GM19035 (cell line): ENCODE data around the gene MESP1.

Source experiments
- ATAC-seq: cut with Tn5 transposase; IDR thresholded peaks from one replicate; pipeline ENCODE4 v1.9.1; 2021; ENCODE audit not compliant: unreplicated experiment

Gene MESP1

DNA sequence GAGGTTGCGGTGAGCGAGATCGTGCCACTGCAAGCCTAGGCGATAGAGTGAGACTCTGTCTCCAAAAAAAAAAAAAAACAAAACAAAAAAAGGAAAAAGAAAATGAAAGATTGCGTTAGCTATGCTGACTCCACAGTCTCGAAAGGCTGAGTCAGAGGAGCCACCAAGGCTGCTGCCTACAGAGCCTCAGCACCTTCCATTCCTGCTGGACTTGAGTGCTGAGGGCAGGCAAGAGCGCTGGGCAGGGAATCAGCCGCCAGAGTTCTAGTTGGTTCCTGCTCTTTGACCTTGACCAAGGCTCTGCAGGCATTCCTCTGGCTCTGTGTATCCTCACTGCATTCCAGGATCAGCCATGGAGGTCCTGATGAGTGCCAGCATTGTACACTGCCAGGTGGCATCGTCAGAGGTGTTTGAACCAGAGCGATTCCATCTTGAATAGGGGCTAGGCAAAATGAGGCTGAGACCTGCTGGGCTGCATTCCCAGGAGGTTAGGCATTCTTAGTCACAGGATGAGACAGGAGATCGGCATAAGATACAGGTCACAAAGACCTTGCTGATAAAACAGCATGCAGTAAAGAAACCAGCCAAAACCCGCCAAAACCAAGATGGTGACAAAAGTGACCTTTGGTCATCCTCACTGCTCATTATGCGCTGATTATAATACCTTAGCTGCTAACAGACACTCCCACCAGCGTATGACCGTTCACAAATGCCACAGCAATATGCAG lies 31.0 kb upstream of the MESP1 start:
- no peak for ATAC-seq

DNA sequence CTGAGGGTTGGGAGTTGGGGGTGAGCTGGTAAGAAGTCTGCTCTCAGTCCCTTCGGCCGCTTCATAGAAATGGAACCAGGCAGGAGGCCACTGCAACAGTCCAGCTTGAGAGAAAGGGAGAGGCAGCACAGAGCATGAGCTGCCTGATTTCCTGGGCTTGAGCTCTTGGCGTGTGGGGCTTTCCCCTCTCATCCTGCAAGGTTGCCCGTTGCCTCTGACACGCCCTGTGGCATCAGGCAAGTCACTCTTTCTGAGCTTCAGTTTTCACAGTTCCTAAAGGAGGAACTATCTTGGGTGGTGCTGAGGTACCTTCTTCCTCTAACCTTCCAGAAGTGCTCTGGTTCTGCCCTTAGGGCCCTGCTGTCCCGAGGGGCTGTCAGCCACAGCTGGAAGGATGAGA lies 30.0 kb upstream of the MESP1 start:
- ATAC-seq = no peak

DNA sequence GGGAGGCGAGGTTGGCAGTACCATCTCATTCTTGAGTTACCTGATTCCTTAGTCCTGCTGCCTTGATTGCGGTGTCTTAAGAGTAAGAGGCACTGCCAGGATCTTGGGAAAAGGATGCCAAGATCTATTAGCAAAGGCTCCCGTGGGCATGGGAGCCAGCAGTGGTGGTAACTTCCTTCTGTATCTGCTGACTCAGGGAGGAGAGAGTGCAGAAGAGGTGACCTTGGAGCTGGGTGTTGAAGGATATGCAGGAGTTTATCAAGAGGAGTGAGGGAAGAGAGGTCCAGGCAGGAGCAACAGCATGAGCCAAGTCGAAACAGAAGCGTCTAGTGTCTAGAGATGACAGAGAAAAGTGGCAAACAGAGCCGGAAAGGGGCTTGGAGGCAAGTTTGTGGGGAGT lies 29.6 kb upstream of the MESP1 start:
- ATAC-seq = no peak

DNA sequence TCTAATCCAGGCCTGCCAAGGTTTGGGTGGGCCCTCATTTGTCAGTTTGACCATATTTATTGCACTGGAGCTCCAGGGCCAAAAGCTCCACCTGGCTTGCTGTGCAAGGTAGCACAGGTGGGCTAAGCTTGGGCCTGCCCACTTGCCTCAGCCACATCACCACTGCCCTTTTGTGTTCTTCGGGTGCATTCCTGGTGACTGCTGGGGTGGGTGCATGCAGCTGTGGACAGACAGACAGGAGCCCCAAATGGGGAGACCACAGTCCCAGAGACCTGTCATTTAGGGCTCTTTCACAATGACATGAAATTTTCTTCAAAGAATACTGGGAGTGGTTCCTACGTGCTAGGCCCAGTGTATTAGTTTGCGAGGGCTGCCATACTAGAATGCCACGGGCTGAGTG lies 27.8 kb upstream of the MESP1 start:
- no peak for ATAC-seq

DNA sequence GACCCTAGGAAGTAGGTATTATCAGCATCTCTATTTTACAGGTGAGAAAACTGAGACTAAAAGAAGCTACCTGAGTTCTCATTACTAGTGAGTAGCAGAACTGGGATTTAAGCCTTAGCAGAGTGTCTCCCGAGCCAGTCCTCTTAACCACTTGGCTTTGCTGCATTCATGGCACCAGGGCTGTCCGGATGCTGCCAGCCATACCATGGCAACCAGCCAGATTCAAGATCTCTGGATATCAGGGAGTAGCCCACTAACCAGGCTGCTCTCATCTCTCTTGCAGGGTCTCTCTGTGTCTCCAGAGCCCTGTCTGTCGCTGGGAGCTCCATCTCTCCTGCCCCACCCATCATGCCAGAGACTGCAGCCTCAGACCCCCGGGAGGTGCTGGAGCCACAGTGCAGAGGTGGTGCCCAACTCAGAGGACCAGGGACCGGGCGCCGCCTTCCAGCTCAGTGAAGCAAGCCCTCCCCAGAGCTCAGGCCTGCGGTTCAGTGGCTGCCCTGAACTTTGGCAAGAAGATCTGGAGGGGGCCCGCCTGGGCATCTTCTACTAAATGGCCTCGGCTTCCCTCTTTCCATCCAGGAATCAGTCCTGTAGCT lies 26.8 kb upstream of the MESP1 start:
- ATAC-seq = no peak

DNA sequence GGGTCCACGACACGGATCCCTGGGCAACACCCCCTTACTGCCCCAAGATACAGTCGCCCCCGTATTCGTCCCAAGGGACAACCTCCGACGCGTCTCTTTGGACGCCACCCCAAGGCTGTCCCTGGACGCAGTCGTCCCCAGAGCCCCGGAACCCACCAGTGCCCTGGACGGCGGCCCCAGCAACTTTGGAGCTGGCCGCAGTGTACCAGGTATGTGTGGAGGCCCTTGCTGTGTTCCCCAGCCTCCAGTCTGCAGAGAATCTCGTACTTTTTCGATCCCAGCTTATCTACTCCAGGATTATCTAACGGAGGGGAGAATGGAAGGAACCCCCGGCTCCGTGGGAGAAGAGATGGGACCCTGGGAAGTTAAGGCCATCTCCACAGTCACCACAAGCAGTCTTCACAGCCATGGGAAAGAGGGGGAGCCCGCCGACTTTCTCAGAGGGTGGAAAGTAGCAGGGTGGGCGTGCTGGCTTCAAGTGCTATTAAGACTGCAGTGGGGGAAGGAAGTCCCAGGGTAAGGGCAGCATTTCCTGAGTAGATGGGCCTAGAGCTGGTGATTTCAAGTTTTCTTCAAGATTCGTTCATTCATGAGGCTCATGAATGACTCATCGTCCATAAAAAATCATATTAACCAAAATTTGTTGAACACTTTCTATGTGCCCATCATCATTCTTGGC lies 26.2 kb upstream of the MESP1 start:
- no peak for ATAC-seq

DNA sequence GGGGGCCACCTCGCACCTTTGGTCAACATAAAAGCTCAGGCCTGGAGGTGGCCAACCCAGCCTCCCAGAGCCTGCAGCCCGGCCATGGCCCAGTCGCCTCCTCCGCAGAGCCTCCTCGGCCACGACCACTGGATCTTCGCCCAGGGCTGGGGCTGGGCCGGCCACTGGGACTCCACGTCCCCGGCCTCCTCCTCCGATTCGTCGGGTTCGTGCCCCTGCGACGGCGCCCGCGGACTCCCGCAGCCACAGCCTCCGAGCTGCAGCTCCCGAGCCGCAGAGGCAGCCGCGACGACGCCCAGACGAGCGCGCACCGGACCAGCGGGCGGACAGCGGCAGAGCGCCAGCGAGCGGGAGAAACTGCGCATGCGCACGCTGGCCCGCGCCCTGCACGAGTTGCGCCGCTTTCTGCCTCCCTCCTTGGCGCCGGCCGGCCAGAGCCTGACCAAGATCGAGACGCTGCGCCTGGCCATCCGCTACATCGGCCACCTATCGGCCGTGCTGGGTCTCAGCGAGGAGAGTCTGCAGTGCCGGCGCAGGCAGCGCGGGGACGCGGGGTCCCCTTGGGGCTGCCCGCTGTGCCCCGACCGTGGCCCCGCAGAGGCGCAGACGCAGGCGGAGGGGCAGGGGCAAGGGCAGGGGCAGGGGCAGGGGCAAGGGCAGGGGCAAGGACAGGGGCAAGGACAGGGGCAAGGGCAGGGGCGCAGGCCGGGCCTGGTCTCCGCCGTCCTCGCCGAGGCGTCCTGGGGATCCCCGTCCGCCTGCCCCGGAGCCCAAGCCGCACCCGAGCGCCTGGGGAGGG lies 25.4 kb upstream of the MESP1 start, which contains the start of gene MESP2:
Gene MESP2, plus strand, starts transcription at position 59 of the 799 bp plus-strand sequence. Its CDS starts 26 bp downstream, at position 85.
- ATAC-seq = peak; percentile 70

DNA sequence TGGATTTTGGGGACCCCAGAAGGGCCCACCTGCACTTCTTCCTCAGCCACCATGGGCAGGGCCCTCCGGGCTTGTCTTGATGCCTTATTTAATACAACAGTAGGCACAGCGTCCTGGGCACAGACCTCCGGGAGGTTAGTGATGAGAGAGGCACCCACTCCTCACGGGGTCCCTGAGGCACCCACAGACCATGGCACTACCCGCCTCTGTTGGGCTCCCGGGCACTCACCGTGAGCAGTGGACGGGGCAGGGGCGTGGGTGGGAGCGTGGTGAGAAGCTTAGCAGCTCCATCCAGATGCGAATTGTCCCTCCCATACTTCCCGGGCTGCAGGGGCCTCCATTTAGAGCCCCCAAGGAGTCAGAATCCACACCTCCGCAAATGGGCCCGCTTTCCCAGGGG lies 24.8 kb upstream of the MESP1 start:
- no peak for ATAC-seq

DNA sequence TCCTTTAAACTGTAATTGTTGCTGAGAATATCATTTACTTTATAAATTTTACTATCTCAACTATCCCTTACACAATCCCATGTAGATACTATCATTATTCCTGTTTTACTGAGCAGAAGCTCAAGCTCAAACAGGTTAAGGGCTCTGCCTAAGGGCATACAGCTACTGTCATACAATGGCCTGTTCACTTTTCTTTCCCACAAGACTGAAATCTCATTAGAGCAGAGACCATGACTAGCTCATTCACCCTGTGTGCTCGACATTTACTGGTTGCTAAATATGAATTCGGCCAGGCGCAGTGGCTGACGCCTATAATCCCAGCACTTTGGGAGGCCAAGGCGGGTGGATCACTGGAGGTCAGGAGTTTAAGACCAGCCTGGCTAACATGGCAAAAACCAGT lies 23.4 kb upstream of the MESP1 start:
- ATAC-seq = no peak

DNA sequence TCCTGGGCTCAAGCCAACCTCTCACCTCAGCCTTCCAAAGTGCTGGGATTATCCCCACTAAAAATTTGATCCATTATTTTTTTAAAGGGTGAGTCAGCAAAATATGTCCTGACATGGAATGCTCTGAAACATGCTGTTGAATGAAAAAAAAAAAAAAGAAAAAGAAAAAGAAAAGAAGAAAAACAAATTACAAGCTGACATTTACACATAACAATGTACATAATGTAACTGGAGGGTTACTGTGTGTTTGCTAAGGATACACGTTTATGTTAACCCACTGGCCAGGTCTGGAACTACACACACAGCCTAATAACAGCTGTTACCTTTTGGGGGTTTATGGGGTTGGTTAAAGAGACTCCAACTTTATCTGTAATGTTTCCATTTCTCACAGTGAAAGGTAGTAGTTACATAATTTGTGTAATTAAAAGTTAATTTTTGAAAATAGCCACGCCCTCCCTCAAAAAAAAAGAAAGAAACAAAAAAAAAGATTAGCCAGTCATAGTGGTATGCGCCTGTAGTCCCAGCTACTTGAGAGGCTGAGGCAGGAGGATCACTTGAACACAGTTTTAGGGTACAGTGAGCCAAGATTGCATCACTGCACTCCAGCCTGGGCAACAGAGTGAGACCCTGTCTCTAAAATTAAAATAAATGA lies 22.0 kb upstream of the MESP1 start:
- ATAC-seq = no peak

DNA sequence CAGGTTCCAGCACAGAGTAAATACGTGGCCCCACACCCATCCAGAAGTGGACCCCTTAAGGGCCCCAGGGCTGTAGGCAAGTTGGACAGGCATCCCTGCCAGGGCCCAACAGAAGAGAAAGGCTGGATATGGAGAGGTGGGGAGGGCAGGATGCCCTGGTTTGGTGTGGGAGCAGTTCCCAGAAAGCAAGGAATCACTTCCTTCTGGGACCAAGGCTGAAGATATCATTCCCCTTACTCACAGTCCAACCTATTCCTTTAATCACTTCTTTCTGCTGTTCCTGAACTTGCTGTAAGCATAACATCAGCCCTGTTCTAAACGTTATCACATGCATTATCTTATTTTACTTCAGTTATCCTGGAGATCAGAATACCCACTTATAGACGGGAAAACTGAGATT lies 19.0 kb upstream of the MESP1 start:
- ATAC-seq = no peak

DNA sequence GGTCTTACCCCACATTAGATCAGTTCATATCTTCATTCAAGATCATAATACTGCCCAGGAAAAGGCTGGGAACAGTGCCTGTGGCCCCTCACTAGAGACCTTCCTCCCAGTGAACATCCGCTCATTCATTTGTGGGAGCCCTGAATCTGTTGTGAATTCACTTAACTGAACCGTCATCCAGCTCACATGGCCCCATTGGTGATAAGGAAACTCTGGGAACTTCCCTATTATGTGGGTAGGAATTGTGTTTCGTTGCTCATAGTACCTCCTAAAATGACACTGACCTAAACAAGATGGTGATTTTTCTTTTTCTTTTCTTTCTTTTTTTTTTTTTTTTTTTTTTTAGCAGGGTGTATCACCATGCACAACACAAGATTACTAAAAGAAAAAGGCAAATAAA lies 18.3 kb upstream of the MESP1 start:
- no peak for ATAC-seq

DNA sequence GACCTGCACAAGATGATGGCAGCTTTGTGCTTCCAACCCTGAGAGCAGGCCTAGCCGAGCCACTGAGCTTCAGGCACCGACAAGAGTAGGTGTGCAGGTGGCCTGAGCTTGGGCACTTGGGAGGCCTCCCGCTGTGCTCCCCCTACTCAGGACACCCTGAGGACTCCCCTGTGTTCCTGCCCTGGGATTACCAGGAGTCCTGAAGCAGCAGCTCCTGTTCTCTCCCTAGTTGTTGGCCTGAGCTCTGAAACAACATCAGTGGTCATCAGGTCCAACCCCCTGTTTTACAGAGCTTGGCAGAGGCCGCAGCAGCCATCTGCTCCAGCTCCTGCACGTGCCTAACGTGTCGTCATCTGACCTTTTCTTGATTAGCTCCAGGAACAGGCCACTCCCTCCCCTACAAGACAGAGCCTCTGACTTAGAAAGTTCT lies 17.0 kb upstream of the MESP1 start:
- ATAC-seq = no peak

DNA sequence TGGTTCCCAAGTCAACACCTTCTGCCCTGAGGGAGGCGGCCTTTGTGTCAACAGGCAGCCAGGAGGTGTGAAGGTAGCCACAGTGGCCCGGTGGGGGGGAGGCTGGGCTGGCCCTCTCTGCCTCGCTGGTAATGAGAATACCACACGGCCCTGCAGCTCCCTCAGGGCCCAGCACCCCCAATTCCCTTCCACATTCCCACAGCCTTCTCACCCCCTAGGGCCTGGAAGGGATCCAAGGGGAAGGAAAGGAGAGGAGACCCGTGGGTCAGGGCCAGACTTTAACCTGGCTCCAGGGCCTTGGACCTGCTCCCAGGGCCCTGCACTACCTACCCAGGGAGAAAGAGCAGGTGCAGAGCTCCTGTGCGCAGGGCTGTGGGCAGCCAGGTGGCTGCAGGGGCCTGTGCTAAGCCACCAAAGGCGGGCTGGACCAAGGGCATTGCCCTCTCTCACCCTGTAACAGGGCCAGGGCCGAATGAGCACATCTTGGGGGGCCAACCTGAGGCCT lies 16.4 kb upstream of the MESP1 start:
- no peak for ATAC-seq

DNA sequence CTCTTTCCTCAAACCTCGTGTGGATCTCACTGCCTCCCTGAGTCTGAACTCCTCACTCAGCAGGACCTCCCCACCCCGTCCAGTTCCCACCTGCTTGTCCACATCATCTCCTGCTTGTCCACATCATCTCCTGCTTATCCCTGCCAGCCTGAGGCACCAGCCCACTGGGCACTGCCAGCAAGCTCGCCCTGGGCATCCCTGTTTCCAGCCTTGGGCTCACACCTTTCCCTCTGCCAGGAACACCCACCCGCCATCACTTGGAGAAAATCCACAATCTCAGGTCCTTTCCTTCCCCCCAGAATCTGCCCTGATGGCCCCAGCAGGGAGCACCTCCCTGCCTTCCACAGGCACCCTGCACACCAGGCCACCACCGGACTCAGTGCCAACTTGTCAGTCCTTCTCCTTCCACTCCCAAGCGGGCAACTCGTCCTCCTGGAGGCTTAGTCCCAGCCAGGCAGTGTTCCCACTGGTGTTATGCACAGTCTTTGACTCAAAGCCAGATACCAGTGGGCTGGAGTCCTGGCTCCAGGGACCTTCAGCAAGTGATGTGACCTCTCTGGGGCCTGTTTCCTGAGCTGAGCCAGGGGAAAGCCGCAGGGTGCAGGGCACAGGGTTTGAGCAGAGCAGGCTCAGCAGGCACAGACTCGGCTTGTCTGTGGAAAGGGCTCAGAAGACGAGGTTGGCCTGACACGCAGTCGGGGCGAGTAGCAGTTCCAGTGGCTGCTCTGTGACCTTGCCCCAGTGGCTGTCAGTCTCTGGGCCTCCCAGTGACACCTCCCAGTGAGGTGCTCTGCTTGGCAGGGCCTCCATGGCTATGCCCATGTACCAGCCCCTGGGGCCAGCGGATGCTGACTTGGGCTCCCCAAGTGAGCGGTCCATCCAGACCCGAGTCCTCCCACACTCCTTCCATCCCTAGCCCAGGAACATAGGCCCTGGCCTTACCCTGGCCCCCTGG lies 15.6 kb upstream of the MESP1 start:
- no peak for ATAC-seq

DNA sequence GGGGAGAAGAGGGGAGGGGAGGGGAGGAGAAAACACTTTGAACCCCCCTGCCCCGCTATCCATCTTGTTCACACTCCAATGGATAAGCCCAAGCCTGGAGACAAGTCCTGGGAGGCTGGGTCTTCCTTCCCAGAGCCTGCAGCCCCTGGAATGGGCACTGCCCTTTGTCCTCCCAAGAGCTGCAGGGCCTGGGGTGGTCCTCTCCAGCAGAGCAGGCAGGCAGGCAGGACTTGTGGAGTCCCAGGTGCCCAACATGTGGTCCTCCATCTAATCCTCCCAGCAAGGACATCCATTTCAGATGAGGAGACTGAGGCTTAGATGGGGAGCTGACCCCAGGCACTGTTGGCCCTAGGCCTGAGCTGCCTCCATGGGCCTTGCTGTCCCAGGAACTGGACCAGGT lies 14.6 kb upstream of the MESP1 start:
- no peak for ATAC-seq

DNA sequence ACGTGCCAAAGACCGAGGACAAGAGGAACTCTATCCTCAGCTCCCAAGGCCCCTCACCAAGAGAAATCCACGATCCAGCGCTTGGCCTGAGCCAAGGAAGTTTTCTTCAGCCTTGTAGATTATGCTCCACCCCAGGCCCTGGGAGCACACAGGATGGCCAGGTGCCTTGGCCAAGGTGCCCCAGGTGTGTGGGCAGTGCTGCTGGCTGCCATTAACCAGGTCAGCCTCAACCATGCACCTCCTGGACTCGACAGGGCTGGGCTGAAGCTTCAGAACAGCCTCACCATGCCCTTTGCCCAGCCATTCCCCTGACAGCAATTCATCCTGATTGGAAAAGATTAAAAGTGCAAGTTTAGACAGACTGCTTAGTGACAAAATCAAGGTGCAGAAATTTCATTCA lies 10.9 kb upstream of the MESP1 start:
- no peak for ATAC-seq

DNA sequence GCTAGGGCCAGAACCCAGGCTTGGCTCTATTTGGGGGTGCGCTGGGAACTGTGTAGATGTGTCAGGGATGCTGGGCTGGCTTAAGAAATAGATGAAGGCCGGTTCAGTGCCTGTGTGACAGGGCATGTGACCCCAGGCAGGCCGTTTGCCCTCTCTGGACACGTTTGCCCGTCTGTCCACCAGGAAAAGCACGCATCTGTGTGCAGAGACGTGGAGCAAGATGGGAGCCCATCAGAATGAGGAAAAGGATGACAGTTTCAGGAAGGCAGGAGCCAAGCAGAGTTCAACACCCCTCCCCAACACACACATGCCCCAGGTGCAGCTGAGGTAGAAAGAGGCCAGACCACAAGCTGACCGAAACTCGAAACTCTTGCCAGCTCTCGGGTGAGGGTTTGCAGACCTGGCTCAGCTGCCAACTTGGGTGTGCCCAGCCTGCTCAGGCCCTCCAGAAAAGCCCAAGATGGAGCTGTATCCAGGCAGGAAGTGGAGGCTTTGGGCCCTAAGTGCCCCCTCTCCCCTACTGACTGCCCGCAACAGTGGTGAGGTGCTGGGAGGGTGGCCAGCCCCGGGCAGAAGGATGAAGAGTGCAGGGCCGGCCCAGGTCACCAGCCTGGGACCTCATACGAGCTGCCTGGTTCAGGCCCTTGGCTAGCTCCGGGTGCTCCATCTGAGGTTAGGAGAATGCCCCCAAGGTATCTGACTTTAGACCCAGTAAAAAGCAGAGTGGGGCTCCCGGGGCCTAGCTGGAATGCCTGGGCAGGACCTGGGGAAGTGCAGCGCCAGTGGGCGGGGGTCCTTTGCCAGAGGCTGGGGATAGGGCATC lies 10.2 kb upstream of the MESP1 start:
- ATAC-seq = no peak
